Stimulated activated naive B cell treated with anti-CD40 and anti-IgM and Interleukin-4, amounts not matched to agents 10 μg/mL and 1 μg/mL and 100 μg/mL, for 72 hours (primary cell): Measurements from ENCODE around the gene ZBTB8A.
"Not testable (repeated sequence)": the region's sequence is repeated elsewhere in the genome, so short reads cannot be mapped to it uniquely, and the experiment has no call there.

Experiments used
- ATAC-seq, 2 donors: fragments of 150-1000 bp; cut with Tn5 transposase; replicated peaks; 2 replicates each; pipeline ENCODE4 v1.10.0; 2021; ENCODE audit warnings: moderate library complexity in 1 of 2
- DNase-seq: peaks from one replicate; pipeline ENCODE4 v3.0.0; 2021
- H3K27ac Mint-ChIP-seq: one replicate; pipeline ENCODE4 v1.8.0; 2022; ENCODE audit warnings: mild to moderate bottlenecking, mixed read lengths
- H3K27me3 Mint-ChIP-seq, 2 donors: one replicate each; pipeline ENCODE4 v1.8.0; 2022; ENCODE audit warnings: mixed read lengths in 2 of 2
- H3K36me3 Mint-ChIP-seq, 2 donors: one replicate each; pipeline ENCODE4 v1.8.0; 2022; ENCODE audit warnings: mixed read lengths in 2 of 2, mild to moderate bottlenecking in 1 of 2
- H3K4me1 Mint-ChIP-seq, 2 donors: one replicate each; pipeline ENCODE4 v1.8.0; 2022; ENCODE audit warnings: mixed read lengths in 2 of 2, mild to moderate bottlenecking in 1 of 2
- H3K4me3 Mint-ChIP-seq, 2 donors: one replicate each; pipeline ENCODE4 v1.8.0; 2022; ENCODE audit warnings: mild to moderate bottlenecking in 2 of 2, mixed read lengths in 2 of 2, moderate library complexity in 1 of 2
- H3K9me3 Mint-ChIP-seq, 2 donors: one replicate each; pipeline ENCODE4 v1.8.0; 2022; ENCODE audit warnings: mixed read lengths in 2 of 2, mild to moderate bottlenecking in 1 of 2

Gene ZBTB8A

GRCh38 chr1:32518976-32519375 lies 20.3 kb upstream of the ZBTB8A start:
- Mint-ChIP-seq H3K36me3 (no peaks in the 10 kb centered on the region), H3K27ac (no peak overlapping the region), H3K4me3 (no peak overlapping the region), H3K9me3 (no peaks in the 10 kb centered on the region), H3K4me1 (peaks cover 5 to 26% of the 10 kb centered on the region in 2 donors), H3K27me3 (peaks cover 4 to 5% of the 10 kb centered on the region in 2 donors)
- DNase-seq (no peak), ATAC-seq (no peak)

GRCh38 chr1:32521165-32521564 lies 18.1 kb upstream of the ZBTB8A start:
- Mint-ChIP-seq H3K27ac (peak overlapping the region; percentile 80), H3K4me3 (peak overlapping the region; percentile 68 to 82)
- peak; percentile 3 to 13 for ATAC-seq

GRCh38 chr1:32525053-32525452 lies 14.2 kb upstream of the ZBTB8A start:
- DNase-seq (no peak), ATAC-seq (no peak)
- Mint-ChIP-seq H3K36me3 (no peaks in the 10 kb centered on the region), H3K27ac (no peak overlapping the region), H3K4me1 (peaks cover 5 to 18% of the 10 kb centered on the region in 2 donors), H3K27me3 (peaks cover 0 to 3% of the 10 kb centered on the region in 2 donors), H3K4me3 (no peak overlapping the region), H3K9me3 (no peaks in the 10 kb centered on the region)

More at GRCh38 chr1:32521165-32521564, 18.1 kb upstream of the ZBTB8A start:
- Mint-ChIP-seq H3K27me3 (no peaks in the 10 kb centered on the region), H3K36me3 (no peaks in the 10 kb centered on the region), H3K9me3 (no peaks in the 10 kb centered on the region), H3K4me1 (peaks cover 5 to 26% of the 10 kb centered on the region in 2 donors)
- DNase-seq, result no peak

- Mint-ChIP-seq H3K4me3 (no peak overlapping the region), H3K27ac (peak overlapping the region; percentile 37), H3K9me3 (no peaks in the 10 kb centered on the region), H3K4me1 (peaks cover 1 to 10% of the 10 kb centered on the region in 2 donors), H3K27me3 (peaks cover 0 to 3% of the 10 kb centered on the region in 2 donors), H3K36me3 (no peaks in the 10 kb centered on the region)
- no peak for DNase-seq
- ATAC-seq, result no peak
Measured at GRCh38 chr1:32525661-32526444, 13.4 kb upstream of the ZBTB8A start.

- H3K4me1 Mint-ChIP-seq, H3K9me3 Mint-ChIP-seq, H3K27ac Mint-ChIP-seq, H3K4me3 Mint-ChIP-seq, ATAC-seq, DNase-seq, H3K27me3 Mint-ChIP-seq, H3K36me3 Mint-ChIP-seq: not testable (repeated sequence)
Measured at GRCh38 chr1:32528550-32528949, 10.7 kb upstream of the ZBTB8A start.

- H3K9me3 Mint-ChIP-seq, result no peaks in the 10 kb centered on the region
- H3K27ac Mint-ChIP-seq, result no peak overlapping the region
- H3K27me3 Mint-ChIP-seq, result peaks cover 14 to 23% of the 10 kb centered on the region in 2 donors
- H3K4me3 Mint-ChIP-seq, result no peak overlapping the region
- ATAC-seq (no peak), DNase-seq (no peak)
- H3K36me3 Mint-ChIP-seq, result no peaks in the 10 kb centered on the region
- peaks cover 22 to 41% of the 10 kb centered on the region in 2 donors for H3K4me1 Mint-ChIP-seq
Measured at GRCh38 chr1:32533792-32534327, 5.4 kb upstream of the ZBTB8A start.

GRCh38 chr1:32536117-32536516 lies 3.1 kb upstream of the ZBTB8A start:
- H3K4me3 Mint-ChIP-seq, result no peak overlapping the region
- H3K36me3 Mint-ChIP-seq, result peaks cover 6 to 7% of the 10 kb centered on the region in 2 donors
- H3K27me3 Mint-ChIP-seq, result peaks cover 16 to 36% of the 10 kb centered on the region in 2 donors
- ATAC-seq (no peak), DNase-seq (no peak)
- peak overlapping the region; percentile 20 for H3K27ac Mint-ChIP-seq
- peaks cover 29 to 57% of the 10 kb centered on the region in 2 donors for H3K4me1 Mint-ChIP-seq
- H3K9me3 Mint-ChIP-seq, result peaks cover under 1% of the 10 kb centered on the region in 2 donors

- Mint-ChIP-seq H3K36me3 (peaks cover 8 to 11% of the 10 kb centered on the region in 2 donors), H3K4me1 (peaks cover 31 to 62% of the 10 kb centered on the region in 2 donors), H3K27ac (no peak overlapping the region), H3K4me3 (peak overlapping the region in 1 of 2 donors; percentile 0), H3K27me3 (peaks cover 22 to 43% of the 10 kb centered on the region in 2 donors), H3K9me3 (peaks cover 2 to 3% of the 10 kb centered on the region in 2 donors)
- ATAC-seq (no peak), DNase-seq (no peak)
Measured at GRCh38 chr1:32536764-32537163, 2.5 kb upstream of the ZBTB8A start.

GRCh38 chr1:32539584-32540571 lies 651 bp downstream of the ZBTB8A start:
- H3K27ac Mint-ChIP-seq, result peak overlapping the region; percentile 87
- ATAC-seq (peak; percentile 45 to 55), DNase-seq (no peak)
- H3K9me3 Mint-ChIP-seq, result peaks cover 2 to 3% of the 10 kb centered on the region in 2 donors
- peak overlapping the region; percentile 96 to 97 for H3K4me3 Mint-ChIP-seq
- H3K27me3 Mint-ChIP-seq, result peaks cover 19 to 32% of the 10 kb centered on the region in 2 donors
- H3K36me3 Mint-ChIP-seq, result peaks cover 14% of the 10 kb centered on the region in 2 donors
- peaks cover 28 to 50% of the 10 kb centered on the region in 2 donors for H3K4me1 Mint-ChIP-seq

GRCh38 chr1:32540605-32541004 lies 1.4 kb downstream of the ZBTB8A start:
- H3K9me3 Mint-ChIP-seq, result peaks cover 2 to 3% of the 10 kb centered on the region in 2 donors
- H3K4me3 Mint-ChIP-seq, result peak overlapping the region; percentile 96 to 97
- ATAC-seq (no peak), DNase-seq (no peak)
- H3K27me3 Mint-ChIP-seq, result peaks cover 15 to 29% of the 10 kb centered on the region in 2 donors
- H3K36me3 Mint-ChIP-seq, result peaks cover 14% of the 10 kb centered on the region in 2 donors
- peaks cover 23 to 43% of the 10 kb centered on the region in 2 donors for H3K4me1 Mint-ChIP-seq
- H3K27ac Mint-ChIP-seq, result no peak overlapping the region

GRCh38 chr1:32541064-32541566 lies 1.9 kb downstream of the ZBTB8A start:
- Mint-ChIP-seq H3K27ac (no peak overlapping the region), H3K27me3 (peaks cover 15 to 34% of the 10 kb centered on the region in 2 donors), H3K36me3 (peaks cover 14% of the 10 kb centered on the region in 2 donors), H3K9me3 (peaks cover 2 to 3% of the 10 kb centered on the region in 2 donors), H3K4me1 (peaks cover 20 to 38% of the 10 kb centered on the region in 2 donors), H3K4me3 (peak overlapping the region; percentile 77 to 97)
- no peak for ATAC-seq
- no peak for DNase-seq

- H3K4me1 Mint-ChIP-seq, result peaks cover under 1 to 1% of the 10 kb centered on the region in 2 donors
- peaks cover 8 to 14% of the 10 kb centered on the region in 2 donors for H3K36me3 Mint-ChIP-seq
- no peak overlapping the region for H3K4me3 Mint-ChIP-seq
- H3K9me3 Mint-ChIP-seq, result no peaks in the 10 kb centered on the region
- DNase-seq, result no peak
- peaks cover 1 to 10% of the 10 kb centered on the region in 2 donors for H3K27me3 Mint-ChIP-seq
- no peak overlapping the region for H3K27ac Mint-ChIP-seq
- no peak for ATAC-seq
Measured at GRCh38 chr1:32546611-32547010, 7.4 kb downstream of the ZBTB8A start.

GRCh38 chr1:32549616-32550015 lies 10.4 kb downstream of the ZBTB8A start:
- ATAC-seq (no peak), DNase-seq (no peak)
- H3K4me3 Mint-ChIP-seq, result no peak overlapping the region

GRCh38 chr1:32554288-32554687 lies 15.1 kb downstream of the ZBTB8A start:
- Mint-ChIP-seq H3K27ac (no peak overlapping the region), H3K4me1 (peaks cover 0 to 1% of the 10 kb centered on the region in 2 donors), H3K9me3 (no peaks in the 10 kb centered on the region), H3K36me3 (peaks cover 30% of the 10 kb centered on the region in 2 donors), H3K4me3 (no peak overlapping the region), H3K27me3 (no peaks in the 10 kb centered on the region)
- DNase-seq (no peak), ATAC-seq (no peak)

More at GRCh38 chr1:32549616-32550015, 10.4 kb downstream of the ZBTB8A start:
- Mint-ChIP-seq H3K27ac (no peak overlapping the region), H3K9me3 (no peaks in the 10 kb centered on the region), H3K4me1 (peaks cover 0 to 1% of the 10 kb centered on the region in 2 donors), H3K27me3 (peaks cover 0 to 6% of the 10 kb centered on the region in 2 donors), H3K36me3 (peaks cover 7 to 9% of the 10 kb centered on the region in 2 donors)
